GM19193 (cell line): ENCODE data around the gene FOXP1.

Experiments used
- POLR2A ChIP-seq: IDR thresholded peaks from 4 replicates; pipeline ENCODE4 v1.6.1; 2011; ENCODE audit not compliant: insufficient read depth, insufficient read length; ENCODE audit errors: extremely low read depth

The FOXP1 gene

DNA sequence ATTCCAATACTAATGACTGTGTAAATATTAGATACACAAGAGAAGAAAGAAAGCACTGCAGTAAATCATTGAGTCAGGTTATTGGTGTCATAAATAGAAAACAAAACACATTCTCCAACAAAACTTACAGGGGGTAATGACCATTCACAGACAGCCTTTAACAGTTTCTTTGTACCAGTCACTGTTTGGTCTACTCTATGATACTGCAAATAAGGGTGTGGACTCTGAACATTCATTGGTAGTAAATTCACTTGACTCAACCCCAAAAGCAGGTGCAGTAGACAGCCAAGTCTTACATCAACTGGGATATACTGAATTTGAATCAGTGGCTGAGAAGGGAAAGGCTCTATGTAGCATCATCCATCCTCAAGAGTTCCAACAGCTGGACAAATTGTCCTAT, 463.5 kb downstream of the FOXP1 start:
- TF ChIP-seq POLR2A = no peak

DNA sequence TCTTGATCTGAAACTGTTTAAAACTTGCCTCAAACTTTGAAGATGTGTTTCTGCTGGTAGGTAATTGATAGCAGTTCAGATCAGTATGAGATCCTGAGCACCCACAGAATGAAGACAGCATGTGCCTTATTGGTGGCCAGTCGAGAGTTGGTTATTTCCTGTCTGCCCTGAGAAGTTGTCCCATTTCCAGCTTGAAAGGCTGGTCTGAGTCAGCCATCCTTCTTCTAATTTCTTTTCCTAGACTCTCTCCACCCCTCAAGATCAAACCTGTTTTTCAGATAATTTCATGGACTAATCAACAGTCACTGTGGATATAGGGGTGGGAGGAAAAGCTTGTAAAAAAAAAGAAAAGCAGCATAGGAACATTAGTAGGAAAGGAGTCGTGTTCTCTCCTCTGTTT, 464.4 kb downstream of the FOXP1 start:
- no peak for TF ChIP-seq POLR2A

DNA sequence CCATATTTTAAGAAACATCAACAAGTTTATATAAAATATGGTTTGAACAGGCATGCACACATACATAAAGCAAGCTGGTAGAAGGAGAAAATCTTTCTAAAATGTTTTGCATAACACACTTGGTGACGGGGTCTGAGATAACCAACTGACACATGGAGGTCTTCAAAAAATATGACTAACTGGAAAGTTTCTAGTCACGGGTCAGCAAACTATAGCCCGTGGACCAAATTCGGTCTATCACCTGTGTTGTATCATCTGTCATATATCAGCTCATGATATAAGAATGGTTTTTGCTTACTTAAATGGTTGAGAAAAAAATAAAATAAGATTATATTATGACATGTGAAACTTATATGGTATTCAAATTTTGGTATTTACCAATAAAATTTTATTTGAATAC, 465.1 kb downstream of the FOXP1 start:
- TF ChIP-seq POLR2A = no peak

- no peak for TF ChIP-seq POLR2A
Measured at GRCh38 chr3:71117572-71118247, 465.8 kb downstream of the FOXP1 start.

DNA sequence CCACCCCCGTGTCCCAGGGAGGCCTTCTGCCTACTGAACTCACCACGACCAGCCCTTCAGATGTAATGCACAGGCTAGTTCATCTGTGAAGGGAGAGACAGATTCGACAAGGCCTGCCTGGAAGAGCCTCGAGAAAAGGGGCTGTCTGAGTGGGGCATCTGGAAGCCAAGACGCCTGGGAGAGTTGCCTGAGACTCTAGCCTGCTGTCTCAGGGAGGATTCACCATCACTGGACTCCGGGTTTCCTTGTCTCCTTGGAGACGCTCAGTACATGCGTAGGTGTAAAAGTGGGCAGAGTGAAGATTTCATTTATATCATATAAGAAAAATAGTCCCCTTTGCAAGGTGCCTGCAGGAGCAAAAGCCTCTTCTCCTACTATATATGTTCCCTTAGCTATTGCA, 468.9 kb downstream of the FOXP1 start:
- TF ChIP-seq POLR2A = no peak

- TF ChIP-seq POLR2A = no peak
Measured at GRCh38 chr3:71112576-71112975, 471.0 kb downstream of the FOXP1 start.

GRCh38 chr3:71111784-71112440, 471.6 kb downstream of the FOXP1 start:
- TF ChIP-seq POLR2A = no peak

GRCh38 chr3:71110385-71111222, 472.9 kb downstream of the FOXP1 start:
- no peak for TF ChIP-seq POLR2A

- no peak for TF ChIP-seq POLR2A
Measured at GRCh38 chr3:71109977-71110285, 473.6 kb downstream of the FOXP1 start.

GRCh38 chr3:71109241-71109976, 474.1 kb downstream of the FOXP1 start:
- TF ChIP-seq POLR2A = no peak

DNA sequence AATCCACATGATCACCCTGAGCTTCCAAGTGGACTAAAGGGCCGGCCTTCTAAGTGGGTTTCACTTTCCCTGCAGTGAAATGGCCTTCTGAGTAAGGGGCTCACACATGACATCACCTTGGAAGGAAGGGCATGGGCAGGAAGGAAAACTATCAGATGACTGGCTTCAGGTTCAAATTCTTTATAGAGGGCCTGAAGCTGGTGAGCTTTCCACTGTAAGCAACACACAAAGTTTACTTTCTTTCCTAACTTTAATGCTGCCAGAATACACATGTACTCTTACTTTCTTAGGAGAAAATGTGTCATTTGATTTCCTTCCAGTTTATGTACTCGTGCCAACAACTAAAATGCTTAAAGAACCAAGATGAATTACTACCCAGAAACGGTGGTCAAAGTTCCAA, 475.6 kb downstream of the FOXP1 start:
- TF ChIP-seq POLR2A = no peak

DNA sequence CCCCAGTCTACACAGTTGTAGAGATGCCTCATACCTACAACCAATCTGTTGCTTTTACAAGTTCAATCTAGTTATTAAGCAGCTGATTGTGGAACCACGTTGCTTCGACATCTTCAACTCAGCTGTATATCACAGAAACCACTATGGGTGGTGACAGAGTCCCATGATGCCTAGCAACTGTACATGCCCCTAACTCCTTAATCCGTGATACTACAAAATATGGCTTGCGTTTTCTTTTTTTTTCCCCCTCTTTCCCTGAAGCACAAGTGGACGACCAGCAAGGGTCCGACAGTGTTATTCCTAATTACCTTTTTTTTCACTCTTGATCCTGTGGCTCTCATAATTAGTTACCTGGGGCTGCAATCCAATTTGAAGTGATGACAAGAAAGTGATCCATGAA, 478.6 kb downstream of the FOXP1 start:
- no peak for TF ChIP-seq POLR2A

DNA sequence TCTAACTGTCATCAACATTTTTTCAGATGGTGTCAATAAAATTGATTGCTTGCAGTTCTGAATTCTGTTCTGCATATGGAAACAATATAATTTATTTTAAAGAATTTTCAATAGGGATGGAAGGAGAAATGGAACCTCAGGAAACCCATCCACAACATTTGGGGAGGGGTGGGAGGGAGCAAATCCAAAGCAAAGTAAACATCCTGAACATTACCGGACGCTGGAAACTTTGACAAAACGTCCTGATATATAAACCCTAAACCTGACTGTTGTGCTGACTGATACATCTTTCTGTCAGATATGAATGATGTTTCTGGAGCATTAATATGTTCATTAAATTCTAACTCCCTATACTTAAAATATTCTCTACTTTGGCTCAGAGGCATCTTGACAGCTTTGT, 479.0 kb downstream of the FOXP1 start:
- no peak for TF ChIP-seq POLR2A

GRCh38 chr3:71104121-71104541, 479.4 kb downstream of the FOXP1 start:
- no peak for TF ChIP-seq POLR2A

DNA sequence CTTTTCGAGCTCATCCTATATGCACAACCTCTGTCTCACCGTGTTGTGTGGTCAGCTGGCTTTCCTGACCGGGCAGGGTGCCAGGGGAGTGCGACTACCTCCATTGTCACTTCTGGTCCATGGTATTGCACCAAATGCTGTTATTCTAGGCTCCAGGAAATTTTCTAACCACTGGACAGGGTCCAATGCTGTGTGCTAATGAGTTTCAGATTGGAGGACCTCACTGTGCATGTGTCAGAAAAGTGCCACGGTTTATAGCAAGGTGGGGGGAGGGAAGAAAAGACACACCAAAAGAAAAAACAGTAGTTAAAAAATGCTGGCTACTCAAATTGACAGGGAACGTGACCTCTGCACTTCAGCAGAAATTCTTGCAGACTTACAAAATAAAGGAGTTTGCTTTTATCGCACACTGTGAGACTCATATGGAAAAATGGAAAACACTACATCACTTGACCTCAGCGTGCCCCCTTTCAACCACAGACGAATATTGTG, 480.1 kb downstream of the FOXP1 start:
- no peak for TF ChIP-seq POLR2A
